ENCODE results near the gene TMEM271. TPM values are rescaled to one million over a fixed set of nuclear protein-coding genes. Genes with fewer than 3 reads are reported as not detected.

Gene TMEM271
- total and polyA plus RNA-seq, 10 of the 15 experiments (the other 5 are each of a cell fraction or from before 2014, with no cell fraction given) = not detected

- TF ChIP-seq USF2 (IDR thresholded peaks at IDR 0.05; ENCODE audit: borderline replicate concordance, low read depth, low read length) (no peak), RAD51 (IDR thresholded peaks at IDR 0.05) (no peak), POLR2A (IDR thresholded peaks at IDR 0.05; ENCODE audit: low read depth, low read length) (no peak), SPI1 (IDR thresholded peaks at IDR 0.05; ENCODE audit: borderline replicate concordance, insufficient read depth, low read depth, low read length) (no peak), TBL1XR1 (IDR thresholded peaks at IDR 0.05; ENCODE audit: low read depth, low read length) (no peak), NFXL1 (IDR thresholded peaks at IDR 0.05; ENCODE audit: borderline replicate concordance) (no peak)
These were observed 584 bp downstream of the TMEM271 start (continued) for GRCh38 chr4:575281-576141.

DNA sequence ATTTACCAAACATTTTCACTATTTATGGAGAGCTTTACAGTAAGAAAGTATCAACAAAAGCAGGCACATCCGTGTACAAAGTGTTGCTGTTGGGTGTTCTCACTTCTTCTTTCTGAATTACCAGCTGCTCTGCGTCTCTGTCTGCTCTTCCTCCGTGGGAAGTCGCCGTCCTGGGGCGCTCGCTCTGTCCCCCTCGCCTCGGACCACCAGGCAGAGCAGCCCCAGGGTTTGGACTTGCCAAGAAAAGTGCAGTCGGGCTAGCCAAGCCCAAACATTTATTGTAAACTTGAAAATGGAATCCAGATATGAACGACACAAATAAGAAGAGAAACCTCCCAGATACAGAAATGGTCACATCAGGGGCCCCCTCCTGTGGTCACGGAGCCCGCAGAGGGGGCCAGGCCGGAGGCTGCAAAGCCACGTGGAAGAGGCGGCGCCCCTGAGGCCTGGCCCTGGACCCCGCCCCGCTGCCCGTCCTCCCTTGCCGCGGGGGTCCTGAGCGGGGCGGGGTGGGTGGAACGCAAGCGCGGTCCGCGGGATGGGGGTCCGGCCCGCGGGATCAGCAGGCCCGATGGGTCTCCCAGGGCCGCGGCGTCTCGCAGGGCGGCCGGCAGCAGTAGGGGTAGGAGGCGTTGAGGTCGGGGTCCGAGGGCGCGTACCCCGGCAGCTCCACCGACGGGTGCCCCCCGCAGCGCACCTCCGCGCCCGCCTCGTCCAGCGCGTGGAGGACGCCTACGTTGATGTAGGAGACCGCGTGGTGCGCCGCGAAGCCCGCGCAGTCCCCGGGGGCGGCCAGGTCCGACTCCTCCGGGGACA is 1.5 kb downstream of the TMEM271 start:
- H3K27me3 ChIP-seq (replicated peaks in 1 of 2; ENCODE audit: control insufficient read depth in 2 of 2, insufficient read depth in 2 of 2, low read length in 1 of 2) = no peaks in the 10 kb centered on the region; a peak in 1 of 4 replicates
- intact Hi-C loops (cut with micrococcal nuclease; ENCODE audit: unreplicated experiment) = no loop called here
- no peak overlapping the region for H2AFZ ChIP-seq (ENCODE audit: control insufficient read depth, low read depth, low read length)
- TF ChIP-seq EGR1 (IDR thresholded peaks at IDR 0.05; ENCODE audit: borderline replicate concordance in 1 of 2, low read depth in 2 of 2, low read length in 2 of 2) (no peak), LARP7 (IDR thresholded peaks at IDR 0.05) (no peak), CHD4 (IDR thresholded peaks at IDR 0.05) (no peak), SPI1 (IDR thresholded peaks at IDR 0.05; ENCODE audit: borderline replicate concordance, insufficient read depth, low read depth, low read length) (peak; percentile 71), CREM (IDR thresholded peaks at IDR 0.05; ENCODE audit: low read depth) (no peak), TCF7 (IDR thresholded peaks at IDR 0.05; ENCODE audit: borderline replicate concordance) (no peak), TCF12 (IDR thresholded peaks at IDR 0.05; ENCODE audit: low read depth, low read length) (0 out of 2 replicates have a peak, but pooled peaks have one; percentile 33), NR2C1 (IDR thresholded peaks at IDR 0.05) (no peak), NR2C2 (IDR thresholded peaks at IDR 0.05; ENCODE audit: borderline replicate concordance, control insufficient read depth, insufficient read length, low read depth) (no peak)
- no peaks in the 10 kb centered on the region for H4K20me1 ChIP-seq (ENCODE audit: control insufficient read depth, insufficient read depth)
- CTCF ChIA-PET = no interaction called here
- POLR2A ChIA-PET = no interaction called here
- no peak for DNase-seq (ENCODE audit: low read depth, low spot score)
- no peak for FAIRE-seq
- RAD21 ChIA-PET (ENCODE audit: unreplicated experiment) = no interaction called here
- no peak for ATAC-seq
- no peak overlapping the region for H3K9ac ChIP-seq (ENCODE audit: control insufficient read depth, insufficient read depth, low read length)
- SMC1A ChIA-PET (ENCODE audit: uncharacterized antibody, unreplicated experiment) = interaction anchor here (0.6 kb wide), 1 partner anchor 73 kb away, joined by 5 read pairs; no protein-coding TSS in a partner anchor
- H3K9me3 ChIP-seq (replicated peaks; ENCODE audit: control insufficient read depth, insufficient read depth, low read length) = peaks cover 3% of the 10 kb centered on the region; the same call in 1 of the 3 replicates
- no peaks in the 10 kb centered on the region for H3K36me3 ChIP-seq (ENCODE audit: control insufficient read depth in 2 of 2, insufficient read depth in 2 of 2, low read length in 1 of 2)
- H3K4me3 ChIP-seq = no peak overlapping the region
- in situ Hi-C loops (cut with MboI) = no loop called here
- BruUV-seq (replicated peaks) = no TSS peak
- no peaks in the 10 kb centered on the region for H3K79me2 ChIP-seq (ENCODE audit: control insufficient read depth, insufficient read depth, low read length)
- no peak overlapping the region for H3K4me2 ChIP-seq (ENCODE audit: control insufficient read depth, insufficient read depth)
- no peaks in the 10 kb centered on the region for H3K4me1 ChIP-seq (ENCODE audit: control insufficient read depth, insufficient read depth, low read length)
- whole genome bisulfite sequencing (ENCODE audit: insufficient coverage, insufficient replicate concordance, low lambda C conversion rate, missing lambda C conversion rate) = 48% methylated on average over 34 of the region's 68 CpGs
- H3K27ac ChIP-seq (ENCODE audit: control insufficient read depth, insufficient read depth) = no peak overlapping the region
